Neuronal stem cell (in vitro differentiated cells): Measurements from ENCODE around the gene LTN1. TPM values are rescaled to one million over a fixed set of nuclear protein-coding genes. Genes with fewer than 3 reads are reported as not detected.
A peak's percentile ranks its signal among the peaks of the same experiment; 100 is the strongest.

Experiments used
- DNase-seq: peaks from one replicate; pipeline ENCODE4 v3.0.0-alpha.2; 2013; ENCODE audit warnings: low spot score
- H2AFZ ChIP-seq: one replicate; pipeline ENCODE4 v1.6.1; 2013; ENCODE audit warnings: mild to moderate bottlenecking, low read length, inconsistent platforms
- H2AK5ac ChIP-seq: 2 replicates; pipeline ENCODE4 v1.6.1; 2013; ENCODE audit warnings: low read depth, mild to moderate bottlenecking, inconsistent platforms, low read length, moderate library complexity, mixed read lengths
- H2BK120ac ChIP-seq: 2 replicates; pipeline ENCODE4 v1.6.1; 2013; ENCODE audit warnings: low read depth, mild to moderate bottlenecking, inconsistent platforms, low read length, moderate library complexity, mixed read lengths
- H2BK12ac ChIP-seq: one replicate; pipeline ENCODE4 v1.6.1; 2013; ENCODE audit warnings: low read length, inconsistent platforms
- H2BK15ac ChIP-seq: 2 replicates; pipeline ENCODE4 v1.6.1; 2013; ENCODE audit warnings: mild to moderate bottlenecking, low read length, inconsistent platforms, mixed read lengths
- H2BK5ac ChIP-seq: one replicate; pipeline ENCODE4 v1.6.1; 2013; ENCODE audit warnings: inconsistent platforms, mild to moderate bottlenecking, low read length, moderate library complexity
- H3K14ac ChIP-seq: one replicate; pipeline ENCODE4 v1.6.1; 2013; ENCODE audit warnings: low read length, inconsistent platforms
- H3K18ac ChIP-seq: 2 replicates; pipeline ENCODE4 v1.6.1; 2013; ENCODE audit warnings: low read length, inconsistent platforms
- H3K23ac ChIP-seq: 2 replicates; pipeline ENCODE4 v1.6.1; 2013; ENCODE audit warnings: low read depth, mild to moderate bottlenecking, mixed read lengths, low read length, inconsistent platforms; ENCODE audit not compliant: poor library complexity
- H3K27ac ChIP-seq: replicated peaks from 3 replicates; pipeline ENCODE4 v1.5.1; 2013; ENCODE audit warnings: low read length, inconsistent platforms
- H3K27me3 ChIP-seq, 3 experiments: 2 replicates each; pipeline ENCODE4 v1.6.1; 2013; ENCODE audit warnings: low read length in 3 of 3, mild to moderate bottlenecking in 2 of 3, inconsistent platforms in 1 of 3, low read depth in 1 of 3, mixed read lengths in 1 of 3, moderate library complexity in 1 of 3; ENCODE audit not compliant: control insufficient read depth in 3 of 3, insufficient read depth in 3 of 3
- H3K36me3 ChIP-seq, 2 donors: replicated peaks in 1 of 2; 2 replicates each; pipeline ENCODE4 v1.6.1; 2013; ENCODE audit warnings: low read length in 2 of 2; ENCODE audit not compliant: control insufficient read depth in 2 of 2, insufficient read depth in 2 of 2
- H3K4ac ChIP-seq: 2 replicates; pipeline ENCODE4 v1.6.1; 2013; ENCODE audit warnings: inconsistent platforms, mild to moderate bottlenecking, low read length, moderate library complexity
- H3K4me1 ChIP-seq, 2 donors: 1 replicate in 1 of 2; 2 replicates in 1 of 2; pipeline ENCODE4 v1.6.1; 2013; ENCODE audit warnings: low read length in 2 of 2, low read depth in 1 of 2; ENCODE audit not compliant: control insufficient read depth in 2 of 2, insufficient read depth in 1 of 2
- H3K4me2 ChIP-seq: one replicate; pipeline ENCODE4 v1.6.1; 2013; ENCODE audit warnings: mild to moderate bottlenecking, low read length, inconsistent platforms; ENCODE audit not compliant: insufficient read depth, poor library complexity, severe bottlenecking
- H3K4me3 ChIP-seq, 2 donors: 2 replicates each; pipeline ENCODE4 v1.5.1; 2013; ENCODE audit warnings: low read length in 2 of 2, mild to moderate bottlenecking in 2 of 2, inconsistent platforms in 1 of 2, moderate library complexity in 1 of 2
- H3K79me1 ChIP-seq: one replicate; pipeline ENCODE4 v1.6.1; 2013; ENCODE audit warnings: low read depth, mild to moderate bottlenecking, inconsistent platforms, low read length, moderate library complexity
- H3K9ac ChIP-seq: one replicate; pipeline ENCODE4 v1.6.1; 2013; ENCODE audit warnings: mild to moderate bottlenecking, low read depth, low read length, inconsistent platforms; ENCODE audit not compliant: poor library complexity
- H3K9me3 ChIP-seq, 2 donors: replicated peaks in 1 of 2; 2 replicates each; pipeline versions ENCODE3 to v1.6.1; 2013; ENCODE audit warnings: low read length in 2 of 2, mild to moderate bottlenecking in 2 of 2, inconsistent platforms in 1 of 2, low read depth in 1 of 2, mixed read lengths in 1 of 2, moderate library complexity in 1 of 2; ENCODE audit not compliant: control insufficient read depth in 2 of 2, insufficient read depth in 1 of 2
- H4K8ac ChIP-seq: one replicate; pipeline ENCODE4 v1.6.1; 2013; ENCODE audit warnings: low read depth, mild to moderate bottlenecking, inconsistent platforms, low read length, moderate library complexity
- H4K91ac ChIP-seq: one replicate; pipeline ENCODE4 v1.6.1; 2013; ENCODE audit warnings: low read length, low read depth, mild to moderate bottlenecking, inconsistent platforms; ENCODE audit not compliant: poor library complexity
- WGBS, 2 donors: extraction: QIAGEN DNeasy Blood & Tissue Kit; methylation state at CpG; one replicate each; pipeline ENCODE4 v1.1.7; 2013; ENCODE audit warnings: missing lambda C conversion rate in 2 of 2, mixed read lengths in 1 of 2; ENCODE audit not compliant: insufficient read length in 2 of 2, insufficient replicate concordance in 1 of 2; ENCODE audit errors: extremely low coverage in 2 of 2; 5-methylcytosine and 5-hydroxymethylcytosine counted together
- polyA plus RNA-seq, 2 experiments: library from polyadenylated mRNA; stranded (reverse); fragments of 200-250 nt; gene quantifications; one replicate each; pipeline ENCODE4 v1.2.3, GENCODE V29; 2013

LTN1 gene
- 10.3 TPM for polyA plus RNA-seq (2013, experiment 1 of 2)
- 9.7 TPM for polyA plus RNA-seq (2013, experiment 2 of 2)

- peak within 1 kb of the TSS; percentile 50 for H3K18ac ChIP-seq
- H3K4me1 ChIP-seq, result peaks cover 4 to 7% of the 10 kb centered on the region in 2 donors
- peak within 1 kb of the TSS; percentile 45 for H3K27ac ChIP-seq
- no peaks in the 10 kb centered on the region for H3K27me3 ChIP-seq
- H4K8ac ChIP-seq, result no peak within 1 kb of the TSS
- no peak within 1 kb of the TSS for H3K4ac ChIP-seq
- no peaks in the 10 kb centered on the region for H3K9me3 ChIP-seq
- peak within 1 kb of the TSS; percentile 70 for H3K23ac ChIP-seq
- WGBS, 2 donors, result no CpG with 5 or more reads among the region's 43 CpGs
- H2BK5ac ChIP-seq, result no peak within 1 kb of the TSS
- H3K79me1 ChIP-seq, result peaks cover 5% of the 10 kb centered on the region
- no peak within 1 kb of the TSS for H3K14ac ChIP-seq
- H3K9ac ChIP-seq, result peak within 1 kb of the TSS; percentile 98
- H2BK15ac ChIP-seq, result peak within 1 kb of the TSS; percentile 9
- DNase-seq, result peak; percentile 97
- peaks cover 1 to 7% of the 10 kb centered on the region in 2 donors for H3K36me3 ChIP-seq
- no peak within 1 kb of the TSS for H2BK120ac ChIP-seq
- peak within 1 kb of the TSS; percentile 90 for H2AFZ ChIP-seq
- peak within 1 kb of the TSS; percentile 79 for H3K4me2 ChIP-seq
- H3K4me3 ChIP-seq, result peak within 1 kb of the TSS; percentile 77 to 90
- no peak within 1 kb of the TSS for H2BK12ac ChIP-seq
- H2AK5ac ChIP-seq, result peak within 1 kb of the TSS; percentile 47
- no peak within 1 kb of the TSS for H4K91ac ChIP-seq
Measured at GRCh38 chr21:28992526-28993292, at the start of gene LTN1. TSS of gene LTN1 (minus strand) at chr21:28992877. CDS start at chr21:28992805, 72 bp downstream.

DNA sequence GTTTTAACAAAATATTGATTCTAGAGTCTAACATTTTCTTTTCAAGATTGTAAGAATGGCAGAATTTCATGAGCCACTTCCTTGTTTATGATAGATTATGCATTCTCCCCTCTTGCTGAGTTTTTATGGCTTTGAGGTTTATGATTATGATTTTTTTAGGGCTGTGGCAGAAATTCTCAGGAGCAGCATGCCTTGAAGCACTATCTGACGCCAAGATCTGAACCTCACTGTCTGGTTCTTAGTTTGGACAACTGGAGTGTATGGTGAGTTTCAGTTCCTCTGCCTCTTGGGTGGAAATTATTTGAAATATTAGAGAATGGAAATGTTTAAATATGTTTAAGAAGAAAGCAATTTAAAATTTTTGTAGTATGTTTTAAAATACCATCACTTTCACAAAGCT is 42.0 kb upstream of the LTN1 start:
- H3K23ac ChIP-seq, result no peak overlapping the region
- no peak overlapping the region for H2AFZ ChIP-seq
- no peak overlapping the region for H3K27ac ChIP-seq
- no peaks in the 10 kb centered on the region for H3K79me1 ChIP-seq
- no peak overlapping the region for H3K14ac ChIP-seq
- no peak overlapping the region for H2BK12ac ChIP-seq
- no peaks in the 10 kb centered on the region for H3K4me1 ChIP-seq
- H3K9ac ChIP-seq, result no peak overlapping the region
- H3K18ac ChIP-seq, result no peak overlapping the region
- H3K36me3 ChIP-seq, result peaks cover 26 to 96% of the 10 kb centered on the region in 2 donors
- H3K4me3 ChIP-seq, result no peak overlapping the region
- no peak for DNase-seq
- no peaks in the 10 kb centered on the region for H3K9me3 ChIP-seq
- no peak overlapping the region for H2BK15ac ChIP-seq
- no peak overlapping the region for H2BK5ac ChIP-seq
- H4K8ac ChIP-seq, result no peak overlapping the region
- H2AK5ac ChIP-seq, result no peak overlapping the region
- no peak overlapping the region for H2BK120ac ChIP-seq
- H3K4me2 ChIP-seq, result no peak overlapping the region
- WGBS, 2 donors, result no CpG with 5 or more reads among the region's 1 CpG
- H4K91ac ChIP-seq, result no peak overlapping the region
- no peaks in the 10 kb centered on the region for H3K27me3 ChIP-seq
- H3K4ac ChIP-seq, result no peak overlapping the region

- no peak overlapping the region for H4K8ac ChIP-seq
- H3K36me3 ChIP-seq, result peaks cover 26 to 95% of the 10 kb centered on the region in 2 donors
- H3K18ac ChIP-seq, result no peak overlapping the region
- H4K91ac ChIP-seq, result no peak overlapping the region
- no peak overlapping the region for H3K4me2 ChIP-seq
- H3K27ac ChIP-seq, result no peak overlapping the region
- no peak overlapping the region for H2BK12ac ChIP-seq
- H3K4me1 ChIP-seq, result no peaks in the 10 kb centered on the region
- no peaks in the 10 kb centered on the region for H3K9me3 ChIP-seq
- H3K9ac ChIP-seq, result no peak overlapping the region
- 100% methylated on average over 3 of the region's 3 CpGs; no CpG with 5 or more reads in 1 of the 2 donors for WGBS, 2 donors
- no peak overlapping the region for H2BK120ac ChIP-seq
- H2BK15ac ChIP-seq, result no peak overlapping the region
- no peak overlapping the region for H2AFZ ChIP-seq
- no peak overlapping the region for H3K4me3 ChIP-seq
- H3K79me1 ChIP-seq, result no peaks in the 10 kb centered on the region
- H3K14ac ChIP-seq, result no peak overlapping the region
- H3K23ac ChIP-seq, result no peak overlapping the region
- no peaks in the 10 kb centered on the region for H3K27me3 ChIP-seq
- H2BK5ac ChIP-seq, result no peak overlapping the region
- no peak overlapping the region for H3K4ac ChIP-seq
- no peak for DNase-seq
- no peak overlapping the region for H2AK5ac ChIP-seq
Measured at GRCh38 chr21:29033871-29034270, 41.2 kb upstream of the LTN1 start.

DNA sequence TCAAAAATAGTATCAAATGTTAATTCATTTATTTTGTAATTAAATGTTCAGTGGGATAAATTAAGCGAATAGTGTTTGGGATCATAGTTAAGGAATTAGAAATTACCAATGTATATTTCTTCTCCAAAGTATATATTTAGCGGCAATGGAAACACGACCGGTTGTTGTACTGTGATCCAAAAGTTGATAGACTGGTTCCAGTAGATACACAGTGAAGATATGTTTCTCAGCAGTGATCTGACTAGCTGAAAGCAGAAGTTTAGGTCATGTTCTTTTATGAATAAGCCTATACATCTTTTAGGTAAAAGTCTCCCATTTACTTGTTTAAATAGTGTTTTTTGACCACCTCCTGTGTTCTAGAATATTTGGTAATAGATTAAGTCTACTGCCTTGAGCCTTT is 40.6 kb upstream of the LTN1 start:
- Histone ChIP-seq H3K4me3 (no peak overlapping the region), H2AK5ac (no peak overlapping the region), H4K91ac (no peak overlapping the region), H2BK15ac (no peak overlapping the region), H4K8ac (no peak overlapping the region), H3K4me1 (no peaks in the 10 kb centered on the region), H2BK12ac (no peak overlapping the region), H3K27ac (no peak overlapping the region), H3K27me3 (no peaks in the 10 kb centered on the region), H3K9ac (no peak overlapping the region), H3K79me1 (no peaks in the 10 kb centered on the region), H2BK120ac (no peak overlapping the region), H2BK5ac (no peak overlapping the region), H3K14ac (no peak overlapping the region), H3K4ac (no peak overlapping the region), H3K9me3 (no peaks in the 10 kb centered on the region), H3K36me3 (peaks cover 26 to 95% of the 10 kb centered on the region in 2 donors), H3K4me2 (no peak overlapping the region), H2AFZ (no peak overlapping the region), H3K18ac (no peak overlapping the region), H3K23ac (no peak overlapping the region)
- WGBS, 2 donors, result no CpG with 5 or more reads among the region's 4 CpGs
- no peak for DNase-seq
